ENCODE results near the gene H3-3A. TPM values are rescaled to one million over a fixed set of nuclear protein-coding genes. Genes with fewer than 3 reads are reported as not detected.

H3-3A gene
- polyA plus RNA-seq, 2 of the 4 experiments (the other 2 are of a cell fraction): 457 to 530 TPM

DNA sequence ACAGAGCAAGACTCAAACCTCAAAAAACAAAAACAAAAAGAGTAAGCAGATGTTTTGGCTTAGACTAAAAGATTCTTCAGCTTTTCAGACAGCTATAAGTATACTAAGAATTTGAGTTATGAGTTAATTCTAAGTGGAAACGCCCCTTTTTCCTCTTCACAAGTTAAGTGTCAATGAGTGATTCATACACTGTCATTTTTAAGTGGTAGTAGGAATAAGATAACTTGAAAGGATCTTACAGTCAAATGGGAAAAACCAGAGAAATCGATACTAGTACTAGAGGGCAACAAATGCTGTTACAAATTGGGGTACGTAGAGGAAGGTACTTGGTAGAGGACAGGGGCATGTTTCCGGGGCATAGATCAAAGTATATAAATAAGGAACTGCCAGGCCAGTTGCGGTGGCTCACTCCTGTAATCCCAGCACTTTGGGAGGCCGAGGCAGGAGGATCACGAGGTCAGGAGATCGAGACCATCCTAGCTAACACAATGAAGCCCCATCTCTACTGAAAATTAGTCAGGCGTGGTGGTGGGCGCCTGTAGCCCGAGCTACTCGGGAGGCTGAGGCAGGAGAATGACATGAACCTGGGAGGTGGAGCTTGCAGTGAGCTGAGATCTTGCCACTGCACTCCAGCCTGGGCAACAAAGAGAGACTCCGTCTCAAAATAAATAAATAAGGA, 7.4 kb downstream of the H3-3A start (continued):
- TF ChIP-seq FOXS1 (CRISPR knock-in tag; IDR thresholded peaks at IDR 0.05): no peak

- no peak for FAIRE-seq
Observed at GRCh38 chr1:226072347-226072746, 9.8 kb downstream of the H3-3A start.

DNA sequence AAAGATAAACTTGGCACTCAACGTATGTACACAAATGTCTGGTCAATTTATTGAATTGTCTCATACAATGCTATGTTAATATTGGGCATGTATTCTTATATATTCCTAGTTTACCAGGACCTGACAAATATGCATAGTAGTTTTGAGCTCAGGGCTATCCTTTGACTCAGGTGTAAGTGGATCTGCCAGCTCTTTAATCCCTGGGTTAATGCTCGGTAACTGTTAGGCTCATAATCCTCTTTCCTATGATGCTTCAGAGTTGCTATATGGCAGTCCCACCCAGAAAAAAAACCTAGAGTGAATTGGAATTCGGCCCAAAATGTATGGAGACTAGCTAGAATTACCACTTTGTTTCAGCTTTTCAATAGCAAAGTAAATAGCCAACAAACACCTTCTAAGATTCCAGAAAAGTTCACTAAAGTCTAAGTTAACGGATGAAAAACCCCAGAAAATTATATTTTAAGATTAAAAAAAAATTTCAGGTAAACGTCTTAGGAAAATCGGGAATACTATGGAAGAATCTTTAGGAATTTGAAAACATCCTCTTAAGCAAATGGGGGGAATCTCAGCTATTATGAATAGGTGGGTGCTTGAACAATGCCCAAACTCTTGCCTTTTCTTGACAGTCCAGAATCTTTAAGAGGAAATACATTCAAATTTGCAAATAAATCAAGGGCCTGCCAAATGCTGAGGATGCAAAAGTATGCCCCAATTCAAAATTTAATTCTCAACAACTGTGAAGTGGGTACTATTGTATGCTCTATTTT, 10.9 kb downstream of the H3-3A start:
- no peak overlapping the region for H3K4me3 ChIP-seq
- TF ChIP-seq TP53 (CRISPR knock-in tag; IDR thresholded peaks at IDR 0.05) (peak; percentile 23; the same call in 1 of the 2 replicates), CBX2 (IDR thresholded peaks at IDR 0.05; ENCODE audit: borderline replicate concordance, low read depth) (no peak)
- POLR2A ChIA-PET: interaction anchor here (0.7 to 2.9 kb wide), 5 partner anchors 9 to 1661 kb away, joined by 3 to 18 read pairs (median 4); partner anchors contain the start of genes H3-3A, JMJD4 and SDE2
- no peaks in the 10 kb centered on the region for H3K4me1 ChIP-seq
- DNase-seq (ENCODE audit: low read depth in 1 of 2, low spot score in 1 of 2) (no peak), FAIRE-seq (no peak), ATAC-seq (no peak)
- 59% methylated on average over 6 of the region's 6 CpGs for WGBS (ENCODE audit: missing lambda C conversion rate)
- no peak overlapping the region for H3K4me2 ChIP-seq
- no peak overlapping the region for H3K27ac ChIP-seq
- CTCF ChIA-PET: interaction anchor here (0.6 to 7.8 kb wide), 7 partner anchors 8 to 47 kb away, joined by 3 to 75 read pairs (median 5); partner anchors contain the start of gene H3-3A
- H3K9me3 ChIP-seq: no peaks in the 10 kb centered on the region

More at GRCh38 chr1:226072347-226072746, 9.8 kb downstream of the H3-3A start:
- H3K9me3 ChIP-seq: no peaks in the 10 kb centered on the region
- ChIA-PET CTCF (interaction anchor here (0.7 to 2.1 kb wide), 3 partner anchors 17 to 148 kb away, joined by 3 to 5 read pairs (median 3); no protein-coding TSS in a partner anchor), POLR2A (interaction anchor here (0.8 to 1.0 kb wide), 2 partner anchors 10 to 11 kb away, joined by 3 read pairs; partner anchors contain the start of gene H3-3A)
- 89% methylated on average over 4 of the region's 4 CpGs for WGBS (ENCODE audit: missing lambda C conversion rate)
- H3K4me1 ChIP-seq: peaks cover 5% of the 10 kb centered on the region; the same call in 1 of the 3 replicates
- TF ChIP-seq FOSL2 (IDR thresholded peaks at IDR 0.05) (no peak), FOSL2 (CRISPR knock-in tag; IDR thresholded peaks at IDR 0.05) (no peak), FOSB (CRISPR knock-in tag; IDR thresholded peaks at IDR 0.05) (0 out of 2 replicates have a peak, but pooled peaks have one; percentile 11), PHF8 (IDR thresholded peaks at IDR 0.05; ENCODE audit: borderline replicate concordance, low read depth) (no peak), REST (IDR thresholded peaks at IDR 0.05) (no peak), POLR2AphosphoS2 (conservative IDR thresholded peaks at IDR 0.05; ENCODE audit: low read length) (peak; percentile 85; the same call in 1 of the 2 replicates), NFE2L2 (conservative IDR thresholded peaks at IDR 0.05; ENCODE audit: low read length) (no peak), HOXA7 (CRISPR knock-in tag; IDR thresholded peaks at IDR 0.05) (peak; percentile 69; the same call in 1 of the 2 replicates), CBX8 (IDR thresholded peaks at IDR 0.05) (no peak)
- TF ChIP-seq, protein P1, sequence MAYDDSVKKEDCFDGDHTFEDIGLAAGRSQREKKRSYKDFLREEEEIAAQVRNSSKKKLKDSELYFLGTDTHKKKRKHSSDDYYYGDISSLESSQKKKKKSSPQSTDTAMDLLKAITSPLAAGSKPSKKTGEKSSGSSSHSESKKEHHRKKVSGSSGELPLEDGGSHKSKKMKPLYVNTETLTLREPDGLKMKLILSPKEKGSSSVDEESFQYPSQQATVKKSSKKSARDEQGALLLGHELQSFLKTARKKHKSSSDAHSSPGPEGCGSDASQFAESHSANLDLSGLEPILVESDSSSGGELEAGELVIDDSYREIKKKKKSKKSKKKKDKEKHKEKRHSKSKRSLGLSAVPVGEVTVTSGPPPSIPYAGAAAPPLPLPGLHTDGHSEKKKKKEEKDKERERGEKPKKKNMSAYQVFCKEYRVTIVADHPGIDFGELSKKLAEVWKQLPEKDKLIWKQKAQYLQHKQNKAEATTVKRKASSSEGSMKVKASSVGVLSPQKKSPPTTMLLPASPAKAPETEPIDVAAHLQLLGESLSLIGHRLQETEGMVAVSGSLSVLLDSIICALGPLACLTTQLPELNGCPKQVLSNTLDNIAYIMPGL (CRISPR knock-in tag; IDR thresholded peaks at IDR 0.05; ENCODE audit: borderline replicate concordance): no peak
- no peak for DNase-seq (ENCODE audit: low read depth in 1 of 2, low spot score in 1 of 2)
- no peak for ATAC-seq
- H3K4me2 ChIP-seq: no peak overlapping the region
- H3K27ac ChIP-seq: no peak overlapping the region
- no peak overlapping the region for H3K4me3 ChIP-seq

All from A549 (cell line).